HEK293 (cell line): Measurements from ENCODE around the gene ARHGDIA.

Source experiments
- CTCF ChIP-seq: fragments of 450-650 bp; formaldehyde crosslinking; IDR thresholded peaks from 2 replicates; pipeline ENCODE4 v1.5.1; 2016; ENCODE audit warnings: missing biosample characterization, missing genetic modification characterization
- ELK4 ChIP-seq: IDR thresholded peaks from 2 replicates; pipeline ENCODE4 v1.6.1; 2011; ENCODE audit warnings: mild to moderate bottlenecking, low read depth, low read length, borderline replicate concordance
- HIC1 ChIP-seq: fragments of 450-650 bp; formaldehyde crosslinking; IDR thresholded peaks from 2 replicates; pipeline ENCODE4 v1.5.1; 2016; ENCODE audit warnings: missing biosample characterization, missing genetic modification characterization
- KLF16 ChIP-seq: fragments of 450-650 bp; formaldehyde crosslinking; IDR thresholded peaks from 2 replicates; pipeline ENCODE4 v1.5.1; 2017; ENCODE audit warnings: missing biosample characterization, missing genetic modification characterization
- PRDM1 ChIP-seq: fragments of 450-650 bp; formaldehyde crosslinking; IDR thresholded peaks from 2 replicates; pipeline ENCODE4; 2016; ENCODE audit warnings: missing biosample characterization, missing genetic modification characterization
- PRDM4 ChIP-seq: fragments of 450-650 bp; formaldehyde crosslinking; IDR thresholded peaks from 2 replicates; pipeline ENCODE4 v1.5.1; 2017; ENCODE audit warnings: missing biosample characterization, missing genetic modification characterization
- SALL2 ChIP-seq: fragments of 450-650 bp; formaldehyde crosslinking; IDR thresholded peaks from 2 replicates; pipeline ENCODE4 v1.5.0; 2017; ENCODE audit warnings: missing biosample characterization, mild to moderate bottlenecking, missing genetic modification characterization, borderline replicate concordance
- SCRT1 ChIP-seq: fragments of 450-650 bp; formaldehyde crosslinking; IDR thresholded peaks from 2 replicates; pipeline ENCODE4 v1.5.1; 2016; ENCODE audit warnings: missing biosample characterization, missing genetic modification characterization, borderline replicate concordance
- ZBTB10 ChIP-seq: fragments of 450-650 bp; formaldehyde crosslinking; IDR thresholded peaks from 2 replicates; pipeline ENCODE4 v1.5.1; 2016; ENCODE audit warnings: missing biosample characterization, missing genetic modification characterization
- ZBTB26 ChIP-seq: fragments of 450-650 bp; formaldehyde crosslinking; optimal IDR thresholded peaks from 2 replicates; pipeline ENCODE3; 2016; ENCODE audit warnings: missing biosample characterization, mild to moderate bottlenecking, missing genetic modification characterization
- ZFP41 ChIP-seq: fragments of 450-650 bp; formaldehyde crosslinking; IDR thresholded peaks from 2 replicates; pipeline ENCODE4 v1.5.1; 2016; ENCODE audit warnings: missing biosample characterization, missing genetic modification characterization, borderline replicate concordance
- ZNF391 ChIP-seq: fragments of 450-650 bp; formaldehyde crosslinking; IDR thresholded peaks from 2 replicates; pipeline ENCODE4 v1.5.1; 2016; ENCODE audit warnings: low read depth, missing biosample characterization, missing genetic modification characterization, borderline replicate concordance
- ZNF530 ChIP-seq: fragments of 450-650 bp; formaldehyde crosslinking; IDR thresholded peaks from 2 replicates; pipeline ENCODE4 v1.5.1; 2016; ENCODE audit warnings: low read depth, missing biosample characterization, missing genetic modification characterization
- ZNF791 ChIP-seq: fragments of 450-650 bp; formaldehyde crosslinking; IDR thresholded peaks from 2 replicates; pipeline ENCODE4 v1.5.1; 2016; ENCODE audit warnings: missing biosample characterization, missing genetic modification characterization

GRCh38 chr17:81851423-81851822 is 19.7 kb downstream of the ARHGDIA start:
- no peak for TF ChIP-seq PRDM1 (tag by site-specific recombination)
- no peak for TF ChIP-seq ZBTB10 (tag by site-specific recombination)
- no peak for TF ChIP-seq ZFP41 (tag by site-specific recombination)
- no peak for TF ChIP-seq CTCF
- TF ChIP-seq SALL2 (tag by site-specific recombination): no peak
- no peak for TF ChIP-seq PRDM4 (tag by site-specific recombination)
- no peak for TF ChIP-seq ZNF791 (tag by site-specific recombination)
- TF ChIP-seq ELK4: no peak
- no peak for TF ChIP-seq ZBTB26
- TF ChIP-seq ZNF391 (tag by site-specific recombination): no peak
- TF ChIP-seq SCRT1 (tag by site-specific recombination): no peak
- TF ChIP-seq ZNF530: no peak
- TF ChIP-seq HIC1 (tag by site-specific recombination): no peak
- no peak for TF ChIP-seq KLF16 (tag by site-specific recombination)
